GM18517 (cell line): ENCODE results near the gene ARID5B.

Source experiments
- ATAC-seq: cut with Tn5 transposase; IDR thresholded peaks from one replicate; pipeline ENCODE4 v1.9.1; 2021; ENCODE audit warnings: mild to moderate bottlenecking, moderate library complexity; ENCODE audit not compliant: unreplicated experiment

Gene ARID5B

DNA sequence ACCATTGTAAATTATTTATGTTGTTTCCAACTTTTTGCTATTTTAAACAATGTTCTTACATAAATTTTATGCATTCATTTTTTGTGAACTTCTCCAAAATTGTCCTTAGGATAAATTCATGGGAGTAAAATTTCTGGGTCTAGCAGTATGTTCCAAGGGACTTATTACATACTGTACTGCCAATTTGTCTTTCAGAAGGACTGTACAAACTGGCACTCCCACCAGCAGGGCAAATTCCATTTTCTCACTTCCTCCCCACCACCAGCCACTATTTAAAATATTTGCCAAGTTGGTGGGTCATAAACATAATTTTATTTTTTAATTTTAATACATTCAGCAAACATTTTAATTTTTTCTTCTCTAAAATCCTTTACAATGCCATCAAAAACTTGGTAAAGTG is 13.7 kb upstream of the ARID5B start:
- ATAC-seq = no peak

DNA sequence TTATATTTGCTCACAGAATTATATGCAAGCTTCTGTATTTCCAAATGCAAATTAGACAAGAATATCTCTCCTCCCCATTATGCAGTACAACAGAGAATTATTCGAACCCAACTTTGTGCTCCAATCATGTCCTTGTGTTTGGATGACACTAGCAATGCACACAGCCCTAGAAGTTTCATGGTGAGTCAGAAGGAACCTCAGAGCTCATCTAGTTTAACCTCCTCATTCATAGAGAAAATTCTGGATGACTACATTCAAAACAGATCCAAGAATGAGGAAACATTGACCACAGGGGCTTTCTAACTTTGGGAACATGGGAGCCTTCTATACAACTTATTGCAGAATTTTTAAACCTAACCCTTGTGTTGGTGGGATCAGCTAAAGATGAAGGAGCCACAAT is 12.8 kb upstream of the ARID5B start:
- ATAC-seq = no peak

DNA sequence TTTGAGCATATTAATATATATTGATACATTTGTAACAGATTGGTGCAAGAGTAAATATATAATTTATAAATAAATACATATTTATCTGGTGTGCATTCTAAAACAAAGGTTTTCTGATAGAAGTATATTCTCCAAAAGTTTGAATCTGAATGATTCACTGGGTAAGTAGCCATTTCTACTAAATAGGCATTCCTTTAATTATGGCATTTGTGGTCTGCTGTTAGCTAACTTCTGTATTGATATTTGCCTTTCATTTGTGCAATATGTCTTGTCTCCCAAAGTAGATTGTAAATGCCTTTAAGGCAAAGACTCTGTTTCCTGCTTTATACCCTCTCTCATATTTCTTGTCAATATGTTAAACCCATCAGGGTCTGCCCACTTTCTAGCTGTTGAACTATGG is 11.1 kb upstream of the ARID5B start:
- no peak for ATAC-seq

DNA sequence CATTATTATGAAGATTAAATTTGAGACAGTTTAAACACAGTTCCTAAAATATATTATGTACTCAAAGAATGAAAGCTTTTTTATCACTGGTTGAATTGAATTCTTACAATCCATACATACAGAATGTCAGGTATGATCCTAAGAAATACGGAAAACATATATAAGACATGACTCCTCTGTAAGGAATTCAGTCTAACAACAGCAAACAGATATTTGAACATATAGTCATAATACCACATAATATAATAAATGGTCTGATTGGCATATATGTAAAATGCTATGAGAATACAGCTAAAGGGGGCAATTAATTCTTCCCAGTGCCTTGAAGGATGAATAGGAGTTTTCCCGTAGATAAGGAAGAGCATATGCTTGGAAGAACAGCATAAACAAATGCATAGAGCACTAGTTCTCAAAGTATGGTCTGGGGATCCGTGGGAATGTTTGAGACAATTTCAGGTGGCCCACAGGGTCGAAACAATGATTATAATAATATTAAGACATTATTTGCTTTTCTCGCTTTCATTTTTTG is 10.6 kb upstream of the ARID5B start:
- no peak for ATAC-seq

DNA sequence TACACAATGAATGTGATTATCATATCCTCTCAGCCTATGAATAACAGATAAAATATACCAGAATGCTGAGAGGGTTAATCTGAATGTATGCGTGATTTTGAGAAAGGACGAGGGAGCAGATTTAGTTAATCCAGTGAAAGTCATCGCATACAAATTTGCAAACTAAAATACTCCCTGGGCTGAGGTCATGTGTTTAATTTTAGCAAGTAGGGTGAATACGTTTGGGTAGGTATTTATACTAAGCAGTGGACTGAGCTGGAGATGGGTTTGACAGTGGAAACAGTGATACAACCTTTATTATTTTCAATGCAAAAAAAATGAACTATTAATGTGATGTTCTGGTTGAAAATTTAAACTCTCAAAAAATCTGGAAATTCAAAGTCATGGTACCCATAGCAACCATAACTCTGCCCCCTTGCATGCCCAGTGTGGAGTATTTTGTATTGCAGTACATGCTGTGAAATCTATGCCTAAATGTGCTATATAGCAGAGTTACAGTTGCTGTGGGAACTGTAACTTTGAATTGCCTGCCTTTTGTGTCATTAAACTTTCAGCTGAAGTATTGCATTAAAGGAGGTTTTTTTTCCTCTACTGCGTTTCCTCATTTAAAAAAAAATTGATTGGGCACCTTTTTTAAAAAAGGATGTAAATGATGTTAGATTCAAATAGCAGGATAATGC is 9.5 kb upstream of the ARID5B start:
- no peak for ATAC-seq

DNA sequence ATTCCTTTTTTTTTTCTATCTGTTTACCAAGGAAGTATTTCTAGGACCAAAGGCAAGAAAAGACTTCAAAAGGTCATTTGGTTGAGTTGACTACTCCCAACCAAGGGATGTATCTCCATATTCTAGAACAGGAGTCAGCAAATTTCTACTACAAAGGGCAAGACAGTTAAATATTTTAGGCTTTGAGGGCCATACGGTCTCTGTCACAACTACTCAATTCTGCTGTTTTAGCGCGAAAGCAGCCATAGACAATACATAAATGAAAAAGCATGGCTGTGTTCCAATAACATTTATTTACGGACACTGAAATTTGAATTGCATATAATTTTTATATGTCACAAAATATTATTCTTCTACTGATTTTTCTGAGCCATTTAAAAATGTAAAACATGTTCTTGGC is 8.5 kb upstream of the ARID5B start:
- ATAC-seq = no peak

DNA sequence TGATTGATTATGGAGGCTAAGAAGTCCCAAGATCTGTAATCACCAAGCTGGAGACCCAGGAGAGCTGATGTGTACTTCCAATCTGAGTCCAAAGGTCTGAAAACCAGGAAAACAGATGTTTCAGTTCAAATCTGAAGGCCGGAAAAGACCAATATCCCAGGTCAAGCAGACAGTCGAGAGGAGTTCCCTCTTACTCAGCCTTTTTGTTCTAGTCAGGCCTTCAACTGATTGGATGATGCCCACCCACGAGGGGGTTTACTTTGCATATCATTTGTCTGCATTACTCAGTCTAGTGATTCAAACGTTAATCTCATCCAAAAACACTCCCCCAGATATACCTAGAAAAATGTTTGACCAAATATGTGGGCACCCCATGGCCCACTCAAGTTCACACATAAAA is 7.4 kb upstream of the ARID5B start:
- ATAC-seq = no peak

DNA sequence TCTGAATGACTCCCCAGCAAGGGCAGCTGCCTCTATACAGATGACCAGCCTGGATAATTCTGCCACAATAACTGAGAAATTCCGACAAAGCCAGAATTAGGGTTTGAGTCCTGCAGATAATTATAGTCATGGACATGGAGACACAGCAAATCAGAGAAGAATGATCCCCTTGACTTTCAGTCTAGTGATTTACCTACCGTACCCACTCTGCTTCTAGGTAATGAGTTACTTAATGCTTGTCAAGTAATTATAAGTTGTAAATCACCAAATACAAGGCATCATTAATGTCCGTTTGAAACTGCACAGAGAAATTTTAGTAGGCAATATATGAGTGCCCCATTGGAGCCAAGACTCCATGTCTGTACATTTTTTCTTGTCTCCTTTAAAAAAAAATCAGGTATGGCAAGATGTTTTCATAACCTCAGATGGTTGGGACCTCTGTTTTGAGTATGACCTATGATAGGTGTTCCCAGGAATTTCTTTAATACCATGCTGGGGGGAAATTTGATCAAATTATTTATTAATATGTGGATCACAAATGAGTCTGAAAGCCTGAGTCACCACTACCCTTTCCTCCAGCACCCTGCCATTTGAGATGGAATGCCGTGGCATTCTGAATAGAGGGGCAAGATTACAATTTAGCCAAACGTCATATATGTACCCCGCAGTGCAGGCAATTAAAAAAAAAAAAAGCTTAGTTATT is 5.5 kb upstream of the ARID5B start:
- ATAC-seq = no peak

DNA sequence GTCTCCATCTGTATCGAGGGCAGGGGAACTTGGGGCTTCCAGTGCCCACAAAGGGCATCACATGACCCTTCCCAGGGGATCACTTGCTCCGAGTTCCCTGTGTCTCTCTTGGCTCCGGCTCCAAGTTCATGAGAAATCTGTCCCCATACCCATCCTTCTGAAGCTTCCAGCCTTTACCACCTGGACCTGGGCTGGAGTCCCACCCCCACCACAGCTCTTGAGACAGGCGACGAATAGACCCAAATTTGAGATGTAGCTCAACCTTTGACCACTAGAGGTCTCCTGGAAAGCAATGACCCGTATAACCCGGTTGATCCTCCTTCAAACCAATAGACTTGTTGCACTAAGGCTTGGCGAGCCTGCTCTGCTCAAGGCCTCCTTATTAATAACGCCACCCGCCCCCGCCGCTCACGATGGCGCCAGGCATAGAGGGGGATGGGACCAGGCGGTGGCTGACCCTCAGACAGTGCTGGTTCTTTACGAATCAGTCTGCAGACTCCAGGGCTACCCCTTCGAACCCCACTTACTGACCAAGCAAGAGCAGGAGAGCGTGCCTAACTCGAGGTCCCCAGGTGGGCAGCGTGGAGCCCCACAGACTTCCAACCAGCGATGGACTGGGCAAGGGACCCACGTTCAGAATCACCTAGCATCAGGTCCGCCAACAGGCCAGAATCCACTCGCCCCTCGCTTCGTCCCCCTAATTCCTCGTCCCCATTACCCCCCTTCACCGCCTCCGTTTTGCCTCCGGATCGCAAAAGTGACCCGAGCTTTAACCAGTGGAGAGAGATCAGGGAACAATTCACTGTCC is 4.4 kb upstream of the ARID5B start:
- peak; percentile 71 for ATAC-seq

DNA sequence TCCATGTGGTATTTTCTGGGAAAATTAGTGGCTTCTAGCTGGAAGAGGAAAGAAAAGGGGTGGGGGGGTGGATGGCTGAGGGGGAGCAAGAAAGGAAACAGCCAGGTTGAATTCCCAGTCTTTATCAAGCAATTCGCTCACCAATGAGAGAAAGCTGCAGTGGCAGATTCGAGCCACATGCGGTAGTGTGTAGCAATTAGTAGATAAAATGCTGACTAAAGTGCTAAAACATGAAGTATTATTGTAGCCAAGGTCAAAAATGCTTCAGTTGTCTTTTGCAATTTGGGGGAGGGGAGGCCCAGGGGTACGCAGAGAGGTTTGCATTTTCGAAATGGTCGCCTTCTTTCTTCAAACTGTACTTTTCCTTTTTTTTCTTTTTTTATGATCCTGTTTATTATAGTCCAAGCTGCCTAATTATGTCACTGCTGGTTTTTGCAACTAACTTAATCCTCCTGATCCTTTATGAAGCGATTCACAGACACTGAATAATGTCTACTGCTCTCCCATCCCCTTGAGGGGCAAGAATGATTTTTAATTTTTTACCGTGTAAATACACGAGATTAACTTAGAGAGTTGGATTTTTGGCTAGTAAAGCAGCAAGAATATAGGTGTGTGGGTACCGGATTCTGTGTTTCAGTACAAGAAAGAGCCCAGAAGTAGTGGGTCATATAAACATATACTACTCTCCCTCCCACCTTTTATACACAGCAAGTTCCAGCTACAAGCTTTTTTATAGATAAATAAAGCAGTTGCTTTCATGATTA is 3.6 kb upstream of the ARID5B start:
- ATAC-seq = no peak

DNA sequence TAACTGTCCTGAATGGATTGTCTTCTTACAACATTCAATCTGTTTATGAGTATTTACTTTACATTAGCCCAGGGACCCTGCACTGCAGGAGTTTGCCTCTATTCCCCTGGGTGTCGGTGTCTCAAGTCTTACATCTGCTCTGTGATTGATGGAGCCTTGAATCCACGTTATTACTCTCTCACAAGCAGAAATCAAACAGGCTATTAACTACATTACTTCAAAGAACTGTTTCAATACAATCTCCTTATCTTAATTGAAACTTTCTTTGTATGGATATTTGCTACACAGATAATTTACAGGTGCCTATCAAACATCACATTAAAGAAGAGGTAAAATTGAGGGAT is 3.1 kb upstream of the ARID5B start:
- no peak for ATAC-seq

DNA sequence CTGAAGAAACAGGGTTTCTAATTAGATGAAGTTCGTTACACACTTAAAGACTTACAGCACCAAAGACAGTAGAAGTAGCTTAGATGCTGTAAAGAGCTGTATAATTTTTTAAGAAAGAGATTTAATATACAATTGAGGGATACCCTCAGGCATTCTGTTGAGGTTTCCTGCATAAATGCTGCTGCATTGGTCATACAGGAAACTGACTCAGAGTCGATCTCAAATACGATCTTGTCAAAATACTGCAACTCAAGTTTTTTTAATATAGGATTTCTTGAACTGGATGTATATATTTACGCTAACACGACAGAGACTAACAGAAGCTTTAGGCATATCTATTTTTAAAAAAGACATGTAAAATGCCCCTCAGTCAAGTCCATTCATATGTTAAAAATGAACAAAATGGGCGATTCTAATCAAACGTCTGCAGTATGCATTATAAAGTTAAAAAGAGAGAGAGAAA is 2.4 kb upstream of the ARID5B start:
- ATAC-seq = no peak

DNA sequence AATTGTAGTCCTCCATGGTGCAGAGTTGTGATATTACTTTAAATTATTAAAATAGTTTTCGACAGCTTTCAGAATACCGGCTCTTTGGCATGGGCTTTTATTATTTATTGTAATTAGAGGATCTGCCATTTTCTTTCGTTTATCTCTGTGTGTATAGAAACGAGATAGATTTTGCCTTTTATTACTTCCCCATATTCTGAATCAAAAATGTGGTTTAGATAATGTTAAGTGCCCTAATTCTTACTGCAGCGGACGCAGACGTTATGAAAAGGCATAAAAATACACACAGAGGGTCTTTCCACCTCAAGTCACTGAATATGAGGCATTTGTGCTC is 1.9 kb upstream of the ARID5B start:
- no peak for ATAC-seq

DNA sequence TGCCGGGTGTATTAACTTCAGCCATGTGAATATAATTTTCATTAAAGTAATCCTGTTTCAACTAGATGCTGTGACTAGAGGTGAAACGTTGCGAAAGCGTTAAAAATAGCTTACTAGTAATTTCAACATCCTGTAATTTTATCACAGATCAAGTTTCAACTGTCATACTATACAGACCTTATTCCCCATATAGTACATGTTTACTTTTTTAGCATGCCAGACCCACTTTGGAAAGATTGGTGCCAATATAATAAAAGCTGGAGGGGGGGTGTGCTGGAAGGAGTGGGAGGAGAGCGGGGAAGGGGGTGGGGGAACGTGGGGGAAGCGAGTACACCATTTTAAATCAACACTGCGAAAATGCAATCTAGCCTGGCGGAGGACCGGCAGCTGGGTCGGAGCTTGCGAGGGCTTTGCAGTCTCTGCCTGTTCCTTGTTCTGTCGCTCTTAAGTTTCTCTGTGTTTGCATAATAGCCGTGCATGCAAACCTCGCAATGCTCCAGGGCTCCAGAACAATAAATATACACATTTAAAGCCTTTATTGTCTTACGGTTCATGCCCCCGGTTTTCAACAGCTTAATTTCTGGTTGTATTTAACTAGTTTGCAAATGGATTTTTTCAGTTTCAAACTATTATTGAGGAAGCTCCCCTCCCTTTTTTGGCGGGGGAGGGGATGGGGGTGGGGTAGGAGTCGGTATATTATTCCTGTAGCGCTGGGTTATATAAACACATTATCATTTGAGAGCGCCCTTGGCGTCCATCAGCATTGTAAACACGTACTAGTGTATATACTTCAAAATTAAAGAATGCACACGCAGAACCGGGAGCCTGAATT is 1.3 kb upstream of the ARID5B start:
- ATAC-seq = peak; percentile 37

DNA sequence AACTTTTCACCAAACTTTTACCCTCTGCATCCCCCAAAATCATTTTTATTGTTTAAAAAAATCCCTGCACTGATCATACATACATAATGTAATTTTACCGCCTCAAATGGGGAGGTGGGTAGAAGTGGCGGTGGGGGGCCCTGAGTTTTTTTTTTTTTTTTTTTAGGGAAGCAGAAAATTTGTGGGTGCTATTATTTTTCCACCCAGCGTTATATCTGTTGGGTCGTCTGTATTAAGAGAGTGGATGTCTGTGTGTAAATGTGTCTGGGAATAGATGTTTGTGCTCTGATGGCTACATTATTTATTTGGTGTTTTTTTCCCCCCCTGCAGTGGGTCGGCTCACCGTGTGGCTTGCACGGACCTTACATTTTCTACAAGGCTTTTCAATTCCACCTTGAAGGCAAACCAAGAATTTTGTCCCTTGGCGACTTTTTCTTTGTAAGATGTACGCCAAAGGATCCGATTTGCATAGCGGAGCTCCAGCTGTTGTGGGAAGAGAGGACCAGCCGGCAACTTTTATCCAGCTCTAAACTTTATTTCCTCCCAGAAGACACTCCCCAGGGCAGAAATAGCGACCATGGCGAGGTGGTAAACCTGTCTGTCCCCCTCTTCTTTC is 438 bp downstream of the ARID5B start:
- ATAC-seq = no peak

DNA sequence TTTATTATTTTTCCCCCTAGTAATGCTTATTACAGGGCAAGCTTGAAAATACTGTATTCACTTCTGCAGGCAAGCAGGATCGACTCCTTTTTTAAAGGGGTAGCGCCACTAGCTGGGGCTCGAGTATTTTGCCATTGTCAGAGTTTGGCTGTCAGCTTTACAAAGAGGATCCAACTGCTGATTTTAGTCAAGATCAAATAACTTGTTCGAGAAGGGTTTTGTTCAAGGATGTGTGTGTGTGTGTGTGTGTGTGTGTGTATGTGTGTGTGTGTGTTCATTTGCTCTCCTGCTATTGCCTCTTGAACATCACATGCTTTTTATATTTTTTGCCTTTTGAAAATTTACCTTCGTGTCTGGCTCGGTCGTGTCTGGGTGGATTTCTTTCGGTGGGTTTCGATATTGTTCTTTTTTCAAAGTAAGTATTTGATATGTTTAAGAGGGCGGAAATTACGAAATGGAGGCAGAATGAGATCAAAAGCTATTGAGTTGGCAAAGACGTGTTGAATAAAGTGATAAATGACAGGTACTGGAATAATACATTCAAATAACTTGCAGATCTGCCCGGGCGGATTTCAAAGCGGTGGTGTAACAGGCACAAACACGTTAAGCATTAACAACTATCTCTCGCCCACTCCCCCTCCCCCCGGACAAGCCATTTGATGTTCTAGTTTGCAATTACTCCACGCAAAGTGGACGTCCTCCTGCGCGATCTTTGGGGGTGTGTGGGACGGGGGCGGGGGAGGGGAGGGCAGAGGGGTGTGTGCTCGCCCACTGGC is 1.1 kb downstream of the ARID5B start:
- ATAC-seq = no peak

DNA sequence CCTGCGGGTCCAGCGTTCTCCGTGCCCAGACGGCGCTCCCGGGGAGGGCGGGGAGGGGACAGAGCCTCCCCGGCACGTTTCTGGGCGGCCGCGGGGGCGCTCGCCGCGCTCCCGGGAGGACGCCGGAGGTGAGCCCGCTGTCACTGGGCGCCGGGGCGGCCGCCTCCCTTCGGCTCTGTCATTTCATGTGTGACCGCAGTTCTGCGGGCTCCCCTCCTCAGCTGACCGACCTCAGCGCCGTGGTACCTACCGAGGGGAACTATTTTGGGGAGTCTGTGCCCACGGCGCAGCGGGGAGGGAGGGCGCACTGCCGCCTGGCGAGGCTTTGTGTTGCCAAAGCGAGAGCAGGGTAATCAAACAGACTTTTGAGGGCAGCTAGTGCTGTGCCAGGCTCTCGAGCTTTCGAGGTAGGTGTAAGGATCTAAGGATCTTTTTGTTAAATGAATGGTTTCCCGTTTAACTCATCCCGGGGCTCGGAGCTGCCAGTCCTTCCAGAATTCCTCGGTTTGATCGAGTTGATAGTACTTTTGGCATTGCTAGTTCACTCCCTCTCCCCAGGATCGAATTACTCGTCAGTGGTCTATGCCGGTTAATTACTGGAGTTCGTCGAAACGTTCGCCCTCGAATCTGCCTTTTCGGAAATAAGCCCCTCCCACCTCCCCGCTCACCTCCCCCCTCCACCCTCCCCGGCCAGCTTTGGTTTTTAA is 1.9 kb downstream of the ARID5B start:
- ATAC-seq = peak; percentile 45

DNA sequence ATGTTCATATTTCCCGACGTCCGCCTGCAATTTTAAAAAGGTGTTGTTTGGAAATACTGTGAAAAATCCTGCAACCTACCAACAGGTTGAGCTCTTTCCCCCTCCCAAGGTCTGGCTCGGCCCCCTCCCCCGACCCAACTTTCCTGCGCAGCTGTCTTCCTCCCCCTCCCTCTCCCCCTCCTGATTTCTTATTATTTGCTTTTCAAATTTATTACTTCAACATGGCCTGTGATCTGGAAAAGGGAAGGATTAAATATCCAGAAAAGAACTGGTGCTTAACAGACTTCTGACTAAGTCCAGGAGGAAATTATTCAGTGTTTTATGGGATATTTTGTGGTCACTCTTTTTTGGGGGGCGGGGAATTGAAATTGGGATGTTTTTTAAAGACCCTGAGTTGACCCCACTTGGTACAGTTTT is 2.4 kb downstream of the ARID5B start:
- ATAC-seq = no peak
